A549 treated with Mapracorat at 1 μM for 4 hours (cell line): Measurements from ENCODE around the gene TMEM132A. TPM values are rescaled to one million over a fixed set of nuclear protein-coding genes. Genes with fewer than 3 reads are reported as not detected.

Experiments
- total RNA-seq: library from RNA; stranded (reverse); fragments of 200-300 nt; extraction: Qiagen RNA extraction; gene quantifications from 5 replicates; pipeline ENCODE4 v1.2.3, GENCODE V29; 2022

The TMEM132A gene
- total RNA-seq = 91.4 to 146 TPM (median 134 TPM) in 5 replicates

DNA sequence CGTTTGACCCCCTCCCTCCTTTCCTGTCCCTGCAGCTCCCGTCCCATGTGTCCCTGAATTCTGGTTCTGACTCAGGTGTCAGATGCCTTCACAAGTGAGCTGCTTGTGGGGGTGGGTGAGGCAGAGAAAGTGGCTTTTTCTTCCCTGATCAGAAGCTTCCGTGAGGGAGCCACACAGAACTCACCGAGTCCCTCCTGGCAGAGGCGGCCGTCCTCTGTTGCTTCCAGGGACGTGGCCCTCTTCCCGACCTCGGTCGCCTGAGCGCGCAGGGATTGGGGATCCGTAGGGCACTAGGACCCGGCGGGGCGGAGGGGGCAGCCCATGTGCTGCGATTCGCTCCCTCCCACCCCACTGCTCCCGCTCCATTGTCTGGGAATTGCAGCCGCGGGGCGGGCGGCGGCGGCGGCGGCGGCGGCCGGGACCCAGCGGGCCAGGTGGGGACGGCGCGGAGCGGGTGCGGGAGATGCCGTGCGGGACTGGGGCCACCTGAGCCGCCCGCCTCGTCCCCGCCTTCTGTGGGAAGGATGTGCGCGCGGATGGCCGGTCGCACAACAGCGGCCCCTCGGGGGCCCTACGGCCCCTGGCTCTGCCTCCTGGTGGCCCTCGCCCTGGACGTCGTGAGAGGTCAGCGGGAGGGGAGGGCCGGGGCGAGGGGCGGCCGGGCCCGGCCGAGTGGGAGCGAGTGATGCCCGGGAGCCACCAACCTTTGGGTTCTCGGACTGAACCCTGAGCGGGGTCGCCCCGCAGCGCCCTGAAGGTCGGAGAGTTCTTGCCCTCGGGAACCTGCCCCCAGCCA, at the start of gene TMEM132A:
Gene TMEM132A, plus strand, starts transcription at position 351 of the 796 bp plus-strand sequence. Its CDS starts 174 bp downstream, at position 525.

DNA sequence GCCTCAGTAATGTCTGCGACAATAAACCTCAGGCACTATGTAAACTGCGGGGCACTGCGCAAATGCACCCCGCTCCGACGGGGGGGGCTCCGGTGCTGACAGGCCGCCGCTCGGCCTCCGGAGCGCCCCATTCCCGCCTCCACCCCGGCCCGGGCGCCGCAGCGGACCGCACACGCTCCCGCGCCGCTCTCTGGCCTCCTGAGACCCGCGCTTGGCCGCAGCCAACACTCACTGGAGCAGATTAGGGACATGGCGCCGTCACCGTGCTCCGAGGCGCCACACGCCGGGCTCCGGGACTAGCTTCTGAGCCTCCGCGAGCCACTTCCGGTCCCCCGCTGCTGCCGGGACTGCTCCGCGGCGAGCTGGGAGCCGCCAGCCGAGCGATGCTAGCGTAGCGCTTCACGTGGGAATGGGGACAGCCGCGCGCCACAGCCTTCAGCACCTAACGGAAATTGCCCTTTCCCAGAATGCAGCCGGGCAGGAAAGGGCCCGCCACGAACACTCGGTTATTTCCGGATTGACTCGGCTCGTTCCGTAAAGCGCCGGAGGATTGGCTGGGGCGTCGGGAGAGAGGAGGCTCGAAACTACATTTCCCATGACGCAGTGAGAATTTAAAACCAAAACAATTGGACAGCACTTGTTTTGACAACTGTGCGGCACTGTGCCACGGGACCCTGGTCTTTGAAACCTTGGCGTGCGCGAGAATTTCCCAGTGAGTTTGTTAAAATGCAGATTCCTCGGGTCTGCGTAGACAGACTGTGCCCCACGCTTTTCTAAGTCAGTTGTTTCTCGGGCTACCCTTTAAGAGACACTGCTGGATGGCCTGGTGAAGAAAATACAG, 17.9 kb upstream of the TMEM132A start, which contains the start of gene PRPF19:
Gene PRPF19, minus strand, starts transcription at position 454 of the 841 bp plus-strand sequence. Its CDS starts 203 bp downstream, at position 251.

GRCh38 chr11:60913793-60914632, 10.2 kb upstream of the TMEM132A start, which contains the start of gene TMEM109:
Gene TMEM109, plus strand, starts transcription at chr11:60914158. Its CDS starts 5,536 bp downstream, at chr11:60919694.

DNA sequence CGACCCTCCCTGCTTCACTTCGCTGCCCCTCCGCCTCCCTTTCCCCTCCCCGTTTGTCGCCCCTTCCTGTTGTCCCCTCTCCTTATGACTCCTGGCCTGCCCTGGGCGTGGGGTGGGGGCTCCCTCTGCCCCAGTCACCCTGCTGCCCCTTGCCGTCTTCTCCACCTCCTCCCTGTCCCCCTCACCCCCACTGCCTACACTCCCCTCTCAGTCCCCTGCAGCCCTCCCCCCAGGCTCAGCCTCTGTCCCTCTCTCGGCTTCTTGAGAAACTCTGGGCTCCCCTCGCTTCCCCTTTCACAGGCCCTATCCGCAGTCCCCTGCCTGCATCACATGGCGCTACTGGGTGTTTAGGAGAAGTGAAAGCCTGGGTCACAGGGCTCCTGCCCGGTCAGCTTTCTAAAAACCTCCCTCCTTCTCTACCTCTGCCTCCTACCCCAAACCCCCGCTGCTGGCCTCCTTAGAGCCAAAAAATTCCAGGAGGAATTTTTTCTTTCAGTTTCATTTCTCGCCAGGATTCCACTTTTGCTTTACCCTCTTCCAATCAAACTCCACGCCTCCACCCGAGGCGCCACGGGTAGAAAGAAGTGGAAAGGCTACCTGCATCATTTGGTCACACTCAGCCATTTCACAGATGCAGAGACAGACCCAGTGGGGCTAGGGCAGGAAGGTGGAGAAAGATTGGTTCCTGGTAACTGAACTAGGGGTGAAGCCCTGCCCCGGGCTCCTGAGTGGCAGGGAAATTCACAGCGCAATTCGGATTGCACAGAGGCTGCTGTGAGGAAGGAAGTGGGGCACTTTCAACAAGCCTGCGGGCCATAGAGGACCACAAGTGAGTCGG, 27.9 kb downstream of the TMEM132A start, which contains the start of gene SLC15A3:
Gene SLC15A3, minus strand, starts transcription at position 273 of the 838 bp plus-strand sequence. CDS start 625 bp downstream, outside the sequence.

GRCh38 chr11:60971520-60971919, 47.3 kb downstream of the TMEM132A start, which contains the start of gene CD6:
Gene CD6, plus strand, starts transcription at chr11:60971680. Its CDS starts 186 bp downstream, at chr11:60971866.

Other genes with a start within 250 kb of the TMEM132A start
- gene MS4A8, start 224.8 kb upstream of the TMEM132A start, total RNA-seq = not detected in 5 replicates
- gene MS4A18, start 199.7 kb upstream of the TMEM132A start, total RNA-seq = not detected in 5 replicates
- not detected in 5 replicates for gene MS4A15, start 167.6 kb upstream of the TMEM132A start, total RNA-seq
- not detected in 5 replicates for gene MS4A10, start 139.1 kb upstream of the TMEM132A start, total RNA-seq
- gene CCDC86, start 82.3 kb upstream of the TMEM132A start, total RNA-seq = 85.4 to 107 TPM (median 94.9 TPM) in 5 replicates
- gene PTGDR2, start 68.5 kb upstream of the TMEM132A start, total RNA-seq = 0.05 to 0.10 TPM (median 0.08 TPM) in 4 of 5 replicates, not detected in the other
- 0.22 to 0.36 TPM (median 0.24 TPM) in 3 of 5 replicates, not detected in the others for gene ZP1, start 56.9 kb upstream of the TMEM132A start, total RNA-seq
- gene PRPF19, start 17.9 kb upstream of the TMEM132A start, total RNA-seq = 153 to 189 TPM (median 179 TPM) in 5 replicates
- gene TMEM109, start 10.3 kb upstream of the TMEM132A start, total RNA-seq = 103 to 128 TPM (median 121 TPM) in 5 replicates
- not detected in 5 replicates for gene SLC15A3, start 27.7 kb downstream of the TMEM132A start, total RNA-seq
- gene CD6, start 47.2 kb downstream of the TMEM132A start, total RNA-seq = 0.08 to 0.18 TPM (median 0.15 TPM) in 4 of 5 replicates, not detected in the other
- gene CD5, start 178.0 kb downstream of the TMEM132A start, total RNA-seq = not detected in 5 replicates
- gene VPS37C, start 237.0 kb downstream of the TMEM132A start, total RNA-seq = 15.6 to 17.5 TPM (median 17.0 TPM) in 5 replicates